ENCODE measurements around the gene R3HDML.

Gene R3HDML

GRCh38 chr20:44306927-44307326 lies 29.9 kb upstream of the R3HDML start:
- intact Hi-C loops (cut with DNase I; ENCODE audit: low total_unique reads), result no loop called here
- Histone ChIP-seq H3K4me1 (peaks cover 0 to 23% (median 16%) of the 10 kb centered on the region in 4 donors), H3K4me3 (no peak overlapping the region), H3K9me3 (no peaks in the 10 kb centered on the region), H3K27ac (no peak overlapping the region), H3K36me3 (peaks cover 0 to 20% (median 14%) of the 10 kb centered on the region in 3 donors), H3K27me3 (no peaks in the 10 kb centered on the region)
- TF ChIP-seq CTCF (IDR thresholded peaks at IDR 0.05), result no peak
- no peak for DNase-seq

GRCh38 chr20:44309763-44310663 lies 26.8 kb upstream of the R3HDML start:
- TF ChIP-seq CTCF (IDR thresholded peaks at IDR 0.05), result no peak
- Histone ChIP-seq H3K4me1 (peaks cover 0 to 23% (median 16%) of the 10 kb centered on the region in 4 donors), H3K36me3 (peaks cover 0 to 16% (median 6%) of the 10 kb centered on the region in 3 donors), H3K27me3 (no peaks in the 10 kb centered on the region), H3K9me3 (no peaks in the 10 kb centered on the region), H3K27ac (peak overlapping the region; percentile 69 to 70), H3K4me3 (peak overlapping the region; percentile 78 to 95)
- intact Hi-C loops (cut with DNase I; ENCODE audit: low total_unique reads), result loop anchor here (5.0 kb wide), 2 partner anchors 193 to 577 kb away; partner anchors contain the start of gene YWHAB
- peak in 1 of 2 donors; percentile 26 for DNase-seq

- peak; percentile 98 to 99 for DNase-seq
- Histone ChIP-seq H3K27ac (peak within 1 kb of the TSS; percentile 69 to 70), H3K4me3 (peak within 1 kb of the TSS; percentile 78 to 95), H3K4me1 (peaks cover 0 to 23% (median 16%) of the 10 kb centered on the region in 4 donors), H3K9me3 (no peaks in the 10 kb centered on the region), H3K36me3 (peaks cover 0 to 12% (median 6%) of the 10 kb centered on the region in 3 donors), H3K27me3 (no peaks in the 10 kb centered on the region)
- intact Hi-C loops (cut with DNase I; ENCODE audit: low total_unique reads), result loop anchor here (5.0 kb wide), 2 partner anchors 194 to 576 kb away; partner anchors contain the start of gene YWHAB
- TF ChIP-seq CTCF (IDR thresholded peaks at IDR 0.05), result peak; percentile 96 to 98
These were observed 25.9 kb upstream of the R3HDML start, which contains the start of gene FITM2 for GRCh38 chr20:44310664-44311639. TSS of gene FITM2 (minus strand) at chr20:44311202. CDS start at chr20:44311148, 54 bp downstream.

GRCh38 chr20:44314870-44315269 lies 22.0 kb upstream of the R3HDML start:
- H3K27ac ChIP-seq, result no peak overlapping the region
- no peaks in the 10 kb centered on the region for H3K36me3 ChIP-seq
- H3K4me3 ChIP-seq, result no peak overlapping the region
- TF ChIP-seq CTCF (IDR thresholded peaks at IDR 0.05), result no peak
- H3K27me3 ChIP-seq, result no peaks in the 10 kb centered on the region
- intact Hi-C loops (cut with DNase I; ENCODE audit: low total_unique reads), result loop anchor here (5.0 kb wide), 2 partner anchors 198 to 572 kb away; partner anchors contain the start of gene YWHAB
- H3K4me1 ChIP-seq, result peaks cover 0 to 11% (median 7%) of the 10 kb centered on the region in 4 donors
- DNase-seq, result no peak
- no peaks in the 10 kb centered on the region for H3K9me3 ChIP-seq

GRCh38 chr20:44319839-44320422 lies 16.9 kb upstream of the R3HDML start:
- no peak for TF ChIP-seq CTCF (IDR thresholded peaks at IDR 0.05)
- H3K4me1 ChIP-seq, result no peaks in the 10 kb centered on the region
- no peaks in the 10 kb centered on the region for H3K36me3 ChIP-seq
- no peak overlapping the region for H3K27ac ChIP-seq
- H3K4me3 ChIP-seq, result no peak overlapping the region
- H3K27me3 ChIP-seq, result peaks cover 0 to 8% of the 10 kb centered on the region in 2 donors
- no peaks in the 10 kb centered on the region for H3K9me3 ChIP-seq
- intact Hi-C loops (cut with DNase I; ENCODE audit: low total_unique reads), result no loop called here
- DNase-seq, result no peak

Data from tibial artery (tissue), 4 donors.